ENCODE data around the gene FHIP2A.

GRCh38 chr10:114795039-114795438 is 26.5 kb upstream of the FHIP2A start:
- TF ChIP-seq CTCF (IDR thresholded peaks at IDR 0.05; ENCODE audit: low read depth, low read length, poor library complexity, severe bottlenecking) = no peak
- TF ChIP-seq EZH2phosphoT487 (IDR thresholded peaks at IDR 0.05; ENCODE audit: borderline replicate concordance, low read length) = no peak
